Stomach (tissue), 9 donors: ENCODE data around the gene CCL21. TPM values are rescaled to one million over a fixed set of nuclear protein-coding genes. Genes with fewer than 3 reads are reported as not detected.
A peak's percentile ranks its signal among the peaks of the same experiment; 100 is the strongest.

Experiments
- DNase-seq, 2 donors: peaks; one replicate each; pipeline versions ENCODE4 v3.0.0 to v3.0.0-alpha.2; 2013 to 2019
- H3K27ac ChIP-seq, 5 donors: fragments of 200-600 bp in 4 of 5; sonication (generic) in 4 of 5; one replicate each; pipeline ENCODE4 v1.5.1; 2013 to 2019; ENCODE audit warnings: mild to moderate bottlenecking in 1 of 5, moderate library complexity in 1 of 5
- H3K27me3 ChIP-seq, 3 donors: fragments of 200-600 bp; sonication (generic); one replicate each; pipeline ENCODE4 v1.5.1; 2017 to 2019; ENCODE audit warnings: mixed run types in 1 of 3
- H3K36me3 ChIP-seq, 4 donors: fragments of 200-600 bp; sonication (generic); 1 replicate in 3 of 4; 2 replicates in 1 of 4; pipeline ENCODE4 v1.5.1; 2016 to 2019
- H3K4me1 ChIP-seq, 4 donors: fragments of 200-600 bp; sonication (generic); one replicate each; pipeline ENCODE4 v1.5.1; 2016 to 2019
- H3K4me3 ChIP-seq, 4 donors: fragments of 200-600 bp; sonication (generic) in 3 of 4; one replicate each; pipeline ENCODE4 v1.5.1; 2016 to 2019; ENCODE audit warnings: mild to moderate bottlenecking in 1 of 4
- H3K9me3 ChIP-seq, 4 donors: fragments of 200-600 bp; sonication (generic); one replicate each; pipeline ENCODE4 v1.5.1; 2016 to 2019
- CTCF ChIP-seq, 7 experiments: fragments of 450-650 bp in 4 of 7; fragments of 200-600 bp in 3 of 7; sonication (generic) in 3 of 7; IDR thresholded peaks; one replicate each; pipeline ENCODE4 v1.5.1; 2016 to 2019; ENCODE audit warnings: antibody characterized with exemption in 7 of 7, control low read depth in 2 of 7, mild to moderate bottlenecking in 1 of 7
- EP300 ChIP-seq: sonication (generic); formaldehyde crosslinking; IDR thresholded peaks from one replicate; pipeline ENCODE4 v1.6.1; 2017; ENCODE audit warnings: antibody characterized with exemption
- POLR2A ChIP-seq, 4 donors: fragments of 450-650 bp; IDR thresholded peaks; one replicate each; pipeline ENCODE4 v1.6.1; 2016; ENCODE audit warnings: antibody characterized with exemption in 4 of 4, control low read depth in 2 of 4, mild to moderate bottlenecking in 1 of 4, moderate library complexity in 1 of 4
- POLR2AphosphoS5 ChIP-seq, 3 donors: sonication (generic); formaldehyde crosslinking; IDR thresholded peaks; one replicate each; pipeline ENCODE4 v1.6.1; 2016; ENCODE audit warnings: antibody characterized with exemption in 3 of 3
- WGBS, 5 donors: extraction: QIAGEN DNeasy Blood & Tissue Kit in 3 of 5; methylation state at CpG; one replicate each; pipeline versions ENCODE4 v1.1.5 to v1.1.7; 2013 to 2018; 5-methylcytosine and 5-hydroxymethylcytosine counted together
- intact Hi-C: fragments of 100-400 bp; cut with DNase I; formaldehyde crosslinking; loops from one replicate; pipeline ENCODE4 v1.15.1; 2023; ENCODE audit warnings: low total_unique reads
- polyA plus RNA-seq, 3 donors: library from polyadenylated mRNA; stranded (reverse); fragments of 200-250 nt; gene quantifications; one replicate each; pipeline ENCODE4 v1.2.3, GENCODE V29; 2013
- total RNA-seq, 5 donors: library from RNA; depleted of rRNA; stranded (reverse); fragments of >200 nt; gene quantifications; one replicate each; pipeline versions ENCODE4 v1.1.0 to v1.2.3, GENCODE V29; 2014 to 2016
- donor health status: healthy with polysubstance abuse.
- donor health status: Bipolar disorder and iron deficiency.
- donor health status: healthy.

Gene CCL21
- total and polyA plus RNA-seq, 8 donors = 1.7 to 51.3 (median 23.4) TPM; not detected in 1

- H3K27ac ChIP-seq = no peak overlapping the region
- H3K36me3 ChIP-seq = peaks cover 0 to 2% (median 0%) of the 10 kb centered on the region in 4 donors
- 31 to 55% (median 36%) methylated on average over 10 of the region's 10 CpGs for WGBS, 5 donors
- H3K9me3 ChIP-seq = no peaks in the 10 kb centered on the region
- no peaks in the 10 kb centered on the region for H3K4me1 ChIP-seq
- peak; percentile 64 to 88 for DNase-seq
- TF ChIP-seq CTCF (IDR thresholded peaks at IDR 0.05) = peak in 5 of 7 experiments; percentile 29 to 66 (median 44)
- TF ChIP-seq POLR2A (IDR thresholded peaks at IDR 0.05) = no peak
- intact Hi-C loops = no loop called here
- no peaks in the 10 kb centered on the region for H3K27me3 ChIP-seq
- no peak overlapping the region for H3K4me3 ChIP-seq
Measured at GRCh38 chr9:34675048-34675714, 34.8 kb downstream of the CCL21 start.

GRCh38 chr9:34674440-34674839 is 35.5 kb downstream of the CCL21 start:
- H3K36me3 ChIP-seq = peaks cover 0 to 10% (median 2%) of the 10 kb centered on the region in 4 donors
- no peak overlapping the region for H3K27ac ChIP-seq
- intact Hi-C loops = no loop called here
- no peaks in the 10 kb centered on the region for H3K4me1 ChIP-seq
- no peaks in the 10 kb centered on the region for H3K27me3 ChIP-seq
- no peak for DNase-seq
- WGBS, 5 donors = 57 to 72% (median 67%) methylated on average over 3 of the region's 3 CpGs
- no peaks in the 10 kb centered on the region for H3K9me3 ChIP-seq
- H3K4me3 ChIP-seq = no peak overlapping the region
- TF ChIP-seq POLR2A (IDR thresholded peaks at IDR 0.05) = no peak
- no peak for TF ChIP-seq CTCF (IDR thresholded peaks at IDR 0.05)
- no peak for TF ChIP-seq POLR2AphosphoS5 (IDR thresholded peaks at IDR 0.05)

GRCh38 chr9:34671307-34671706 is 38.6 kb downstream of the CCL21 start:
- no peak for DNase-seq
- H3K36me3 ChIP-seq = peaks cover 0 to 24% (median 4%) of the 10 kb centered on the region in 4 donors
- intact Hi-C loops = no loop called here
- H3K4me1 ChIP-seq = peaks cover 0 to 21% (median 12%) of the 10 kb centered on the region in 4 donors
- H3K27me3 ChIP-seq = no peaks in the 10 kb centered on the region
- no peaks in the 10 kb centered on the region for H3K9me3 ChIP-seq
- H3K27ac ChIP-seq = no peak overlapping the region
- WGBS, 5 donors = 67 to 83% (median 71%) methylated on average over 1 of the region's 1 CpG
- no peak for TF ChIP-seq POLR2AphosphoS5 (IDR thresholded peaks at IDR 0.05)
- TF ChIP-seq CTCF (IDR thresholded peaks at IDR 0.05) = no peak
- TF ChIP-seq EP300 = no peak
- TF ChIP-seq POLR2A (IDR thresholded peaks at IDR 0.05) = no peak
- H3K4me3 ChIP-seq = no peak overlapping the region

- Histone ChIP-seq H3K36me3 (peaks cover 0 to 24% (median 4%) of the 10 kb centered on the region in 4 donors), H3K4me1 (peaks cover 0 to 25% (median 19%) of the 10 kb centered on the region in 4 donors), H3K4me3 (no peak overlapping the region), H3K27ac (no peak overlapping the region), H3K9me3 (no peaks in the 10 kb centered on the region), H3K27me3 (no peaks in the 10 kb centered on the region)
- no peak for DNase-seq
- intact Hi-C loops = no loop called here
- WGBS, 5 donors = 87 to 93% (median 91%) methylated on average over 5 of the region's 5 CpGs
- no peak for TF ChIP-seq CTCF (IDR thresholded peaks at IDR 0.05)
- no peak for TF ChIP-seq EP300
- TF ChIP-seq POLR2AphosphoS5 (IDR thresholded peaks at IDR 0.05) = no peak
- TF ChIP-seq POLR2A (IDR thresholded peaks at IDR 0.05) = no peak
Measured at GRCh38 chr9:34669809-34670562, 40.0 kb downstream of the CCL21 start.
